Measurements from ENCODE around the gene MARCHF10. TPM values are rescaled to one million over a fixed set of nuclear protein-coding genes. Genes with fewer than 3 reads are reported as not detected.

MARCHF10 gene
- total RNA-seq, 3 donors from 2014 or later, result 0.35 TPM; not detected in 2

- H3K4me1 ChIP-seq (ENCODE audit: low read depth), result no peaks in the 10 kb centered on the region
- intact Hi-C loops (cut with DNase I, micrococcal nuclease), result no loop called here
- TF ChIP-seq CTCF (IDR thresholded peaks at IDR 0.05), result no peak
- DNase-seq, result no peak
- no peaks in the 10 kb centered on the region for H3K36me3 ChIP-seq (ENCODE audit: low read depth)
- no peak overlapping the region for H3K4me3 ChIP-seq
- no peaks in the 10 kb centered on the region for H3K9me3 ChIP-seq
- ATAC-seq, result no peak
Observed at GRCh38 chr17:62741290-62741689, 66.8 kb downstream of the MARCHF10 start.

GRCh38 chr17:62739645-62740388 lies 68.3 kb downstream of the MARCHF10 start:
- ATAC-seq (no peak), DNase-seq (no peak)
- Histone ChIP-seq H3K9me3 (no peaks in the 10 kb centered on the region), H3K36me3 (ENCODE audit: low read depth) (no peaks in the 10 kb centered on the region), H3K4me3 (no peak overlapping the region), H3K4me1 (ENCODE audit: low read depth) (no peaks in the 10 kb centered on the region)
- no peak for TF ChIP-seq CTCF (IDR thresholded peaks at IDR 0.05)
- intact Hi-C loops (cut with DNase I, micrococcal nuclease), result no loop called here

GRCh38 chr17:62738281-62738680 lies 69.8 kb downstream of the MARCHF10 start:
- no peak for ATAC-seq
- Histone ChIP-seq H3K4me1 (ENCODE audit: low read depth) (no peaks in the 10 kb centered on the region), H3K4me3 (no peak overlapping the region), H3K36me3 (ENCODE audit: low read depth) (no peaks in the 10 kb centered on the region), H3K9me3 (no peaks in the 10 kb centered on the region)
- TF ChIP-seq CTCF (IDR thresholded peaks at IDR 0.05), result no peak
- intact Hi-C loops (cut with DNase I, micrococcal nuclease), result no loop called here
- no peak for DNase-seq

GRCh38 chr17:62737513-62737912 lies 70.6 kb downstream of the MARCHF10 start:
- no peak for DNase-seq
- TF ChIP-seq CTCF (IDR thresholded peaks at IDR 0.05), result no peak
- no peaks in the 10 kb centered on the region for H3K36me3 ChIP-seq (ENCODE audit: low read depth)
- ATAC-seq, result no peak
- no peaks in the 10 kb centered on the region for H3K4me1 ChIP-seq (ENCODE audit: low read depth)
- H3K9me3 ChIP-seq, result no peaks in the 10 kb centered on the region
- H3K4me3 ChIP-seq, result no peak overlapping the region
- intact Hi-C loops (cut with DNase I, micrococcal nuclease), result no loop called here

DNA sequence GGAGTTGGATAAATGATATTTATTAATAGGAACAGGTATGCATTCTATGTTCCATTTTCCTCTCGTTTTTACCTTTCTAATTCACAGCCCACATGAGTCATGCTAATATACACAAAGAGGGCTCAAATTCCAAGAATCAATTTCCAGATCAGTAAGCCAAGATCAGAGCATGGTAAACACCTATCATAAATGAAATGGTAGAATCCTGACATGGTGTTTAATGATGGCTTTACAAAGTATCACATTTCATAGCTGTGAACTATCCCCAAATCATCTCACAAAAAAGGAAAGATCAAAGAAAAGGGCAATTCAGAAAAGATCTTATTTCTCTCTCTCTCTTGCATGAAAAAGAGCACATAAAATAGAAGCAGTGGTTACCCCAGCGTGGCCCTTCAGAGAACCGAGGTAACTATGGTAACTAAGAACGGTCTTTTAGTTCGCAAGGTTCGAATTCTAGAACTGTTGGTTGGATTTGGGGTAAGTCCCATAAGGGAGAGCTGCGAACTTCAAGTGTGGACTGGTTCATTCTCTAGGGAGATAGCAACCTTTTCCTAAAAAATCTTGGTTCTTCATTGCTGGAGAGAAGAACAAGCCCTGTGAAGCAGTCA lies 73.0 kb downstream of the MARCHF10 start:
- DNase-seq, result no peak
- ATAC-seq, result no peak
- H3K9me3 ChIP-seq, result no peaks in the 10 kb centered on the region
- no peak overlapping the region for H3K4me3 ChIP-seq
- no peaks in the 10 kb centered on the region for H3K4me1 ChIP-seq (ENCODE audit: low read depth)
- no peaks in the 10 kb centered on the region for H3K36me3 ChIP-seq (ENCODE audit: low read depth)
- intact Hi-C loops (cut with DNase I, micrococcal nuclease), result no loop called here
- TF ChIP-seq CTCF (IDR thresholded peaks at IDR 0.05), result no peak
